Activated naive CD8-positive, alpha-beta T cell treated with anti-CD3 and anti-CD28 coated beads for 36 hours (primary cell): ENCODE data around the gene AOPEP. TPM values are rescaled to one million over a fixed set of nuclear protein-coding genes. Genes with fewer than 3 reads are reported as not detected.

Source experiments
- DNase-seq: peaks from one replicate; pipeline ENCODE4 v3.0.0; 2021
- H3K27ac Mint-ChIP-seq: one replicate; pipeline ENCODE4 v1.8.0; 2022; ENCODE audit warnings: mild to moderate bottlenecking, moderate library complexity, mixed read lengths
- H3K27me3 Mint-ChIP-seq: one replicate; pipeline ENCODE4 v1.8.0; 2022; ENCODE audit warnings: mild to moderate bottlenecking, mixed read lengths
- H3K36me3 Mint-ChIP-seq: one replicate; pipeline ENCODE4 v1.8.0; 2021; ENCODE audit warnings: mild to moderate bottlenecking, mixed read lengths
- H3K4me1 Mint-ChIP-seq: one replicate; pipeline ENCODE4 v1.8.0; 2021; ENCODE audit warnings: mixed read lengths
- H3K4me3 Mint-ChIP-seq: one replicate; pipeline ENCODE4 v1.8.0; 2022; ENCODE audit warnings: mild to moderate bottlenecking, moderate library complexity, mixed read lengths
- H3K9me3 Mint-ChIP-seq: one replicate; pipeline ENCODE4 v1.8.0; 2022; ENCODE audit warnings: mixed read lengths
- total RNA-seq, 2 experiments: library from RNA; stranded (reverse); gene quantifications; one replicate each; pipeline ENCODE4 v1.2.3, GENCODE V29; 2021

The AOPEP gene
- total RNA-seq, 2 experiments from 2014 or later = 5.0 to 6.8 TPM

DNA sequence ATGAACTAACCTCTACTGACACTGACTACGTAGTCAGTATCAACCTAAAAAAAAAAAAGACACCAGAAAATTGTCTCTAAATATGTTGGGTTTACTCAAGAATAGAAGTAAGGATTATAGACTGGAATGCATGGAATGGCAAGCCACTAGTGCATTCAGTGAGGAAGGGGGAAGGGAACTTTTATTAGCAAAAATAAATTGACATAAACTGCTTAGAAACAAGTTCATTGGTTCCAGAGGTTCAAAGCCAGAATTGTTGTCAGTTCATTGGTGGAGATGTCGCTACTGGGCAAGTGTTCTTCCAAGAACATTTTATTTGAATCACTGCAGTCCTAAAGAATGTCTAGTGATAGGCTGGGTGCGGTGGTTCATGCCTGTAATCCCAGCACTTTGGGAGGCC lies 26.1 kb upstream of the AOPEP start:
- no peak overlapping the region for H3K27ac Mint-ChIP-seq
- no peak for DNase-seq
- peaks cover 7% of the 10 kb centered on the region for H3K27me3 Mint-ChIP-seq
- H3K4me1 Mint-ChIP-seq = no peaks in the 10 kb centered on the region
- H3K36me3 Mint-ChIP-seq = no peaks in the 10 kb centered on the region
- no peaks in the 10 kb centered on the region for H3K9me3 Mint-ChIP-seq
- H3K4me3 Mint-ChIP-seq = no peak overlapping the region

DNA sequence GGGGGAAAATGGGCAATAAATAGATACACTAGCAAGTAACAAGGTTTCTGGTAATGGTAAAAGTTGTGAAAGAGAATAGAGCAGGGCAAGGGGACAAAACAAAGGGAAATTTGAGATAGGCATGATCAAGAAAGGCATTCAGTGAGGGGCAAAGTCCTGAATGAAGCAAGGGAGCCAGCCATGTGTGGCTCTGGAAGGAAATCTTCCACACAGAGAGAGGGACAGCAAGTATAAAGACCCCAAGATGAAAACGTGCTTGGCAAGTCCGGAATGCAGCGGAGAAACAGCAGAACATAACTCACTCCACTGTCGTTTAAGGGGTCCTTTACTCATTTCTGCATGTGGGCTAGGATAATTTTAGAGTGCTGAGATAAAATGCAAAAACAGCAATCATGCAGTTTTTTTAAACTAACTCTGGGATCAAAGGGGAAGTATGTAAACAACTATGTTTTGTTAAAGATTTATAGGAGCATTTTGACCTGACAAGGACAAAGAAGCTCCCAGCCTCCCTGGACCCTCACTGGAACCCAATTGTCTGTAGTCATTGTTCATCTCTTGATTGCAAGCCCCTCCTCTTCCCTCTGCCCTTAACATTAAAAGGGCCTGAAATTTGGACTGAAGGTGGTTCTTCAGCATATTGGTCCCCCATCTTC lies 22.9 kb upstream of the AOPEP start:
- no peak overlapping the region for H3K4me3 Mint-ChIP-seq
- H3K9me3 Mint-ChIP-seq = no peaks in the 10 kb centered on the region
- peaks cover 7% of the 10 kb centered on the region for H3K27me3 Mint-ChIP-seq
- H3K27ac Mint-ChIP-seq = no peak overlapping the region
- DNase-seq = no peak
- no peaks in the 10 kb centered on the region for H3K36me3 Mint-ChIP-seq
- H3K4me1 Mint-ChIP-seq = no peaks in the 10 kb centered on the region

DNA sequence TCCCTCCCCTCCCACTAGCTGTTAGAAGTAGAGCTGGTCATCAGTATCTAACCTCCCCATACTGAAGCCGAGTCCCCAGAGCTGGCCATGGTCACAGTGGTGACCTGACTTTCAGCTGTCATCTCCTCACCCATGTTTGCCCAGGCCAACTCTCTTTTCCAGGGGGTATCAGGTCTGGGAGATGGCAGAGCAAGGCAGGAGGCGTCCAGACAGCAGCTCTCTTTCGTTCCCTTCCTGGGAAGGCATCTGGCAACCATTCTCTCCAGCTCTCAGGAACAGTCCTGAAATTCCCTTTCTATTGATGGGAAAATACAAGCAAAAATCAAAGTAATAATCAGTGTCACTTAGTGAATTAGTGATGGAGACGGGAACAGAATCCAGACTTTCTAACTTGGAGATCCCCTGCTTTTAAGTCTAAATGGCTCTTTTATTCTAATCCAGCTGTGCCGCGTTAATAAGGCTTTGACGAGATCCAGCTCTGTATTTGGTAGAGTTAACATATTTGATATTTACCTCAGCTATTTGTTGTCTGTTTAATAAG lies 21.3 kb upstream of the AOPEP start:
- Mint-ChIP-seq H3K27ac (no peak overlapping the region), H3K36me3 (no peaks in the 10 kb centered on the region), H3K9me3 (no peaks in the 10 kb centered on the region), H3K4me3 (no peak overlapping the region), H3K4me1 (no peaks in the 10 kb centered on the region), H3K27me3 (peaks cover 2% of the 10 kb centered on the region)
- DNase-seq = no peak

DNA sequence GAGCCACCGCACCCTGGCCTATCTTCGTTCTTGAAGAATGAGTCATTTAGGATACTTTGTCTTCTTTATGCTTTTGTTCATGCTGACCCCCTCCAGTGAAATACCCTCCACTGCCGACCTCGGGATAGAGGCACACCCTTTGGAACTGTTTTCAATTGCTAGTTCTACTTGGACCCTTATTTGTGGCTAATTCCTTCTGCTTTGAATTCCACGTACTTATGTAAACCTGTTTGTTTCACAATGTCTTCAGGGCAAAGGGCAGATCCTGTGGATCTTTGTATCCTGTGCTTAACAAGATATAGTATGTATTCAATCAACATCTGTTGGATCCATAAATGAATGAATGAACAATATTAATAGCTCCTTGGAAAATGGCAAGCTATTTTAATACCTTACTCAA lies 19.6 kb upstream of the AOPEP start:
- H3K9me3 Mint-ChIP-seq = no peaks in the 10 kb centered on the region
- H3K27me3 Mint-ChIP-seq = no peaks in the 10 kb centered on the region
- H3K27ac Mint-ChIP-seq = no peak overlapping the region
- no peaks in the 10 kb centered on the region for H3K4me1 Mint-ChIP-seq
- H3K4me3 Mint-ChIP-seq = no peak overlapping the region
- H3K36me3 Mint-ChIP-seq = no peaks in the 10 kb centered on the region
- DNase-seq = no peak

- Mint-ChIP-seq H3K27ac (no peak overlapping the region), H3K4me3 (no peak overlapping the region), H3K4me1 (no peaks in the 10 kb centered on the region), H3K27me3 (peaks cover 30% of the 10 kb centered on the region), H3K36me3 (no peaks in the 10 kb centered on the region), H3K9me3 (no peaks in the 10 kb centered on the region)
- DNase-seq = no peak
These were observed 12.9 kb upstream of the AOPEP start for GRCh38 chr9:94713436-94714215.

DNA sequence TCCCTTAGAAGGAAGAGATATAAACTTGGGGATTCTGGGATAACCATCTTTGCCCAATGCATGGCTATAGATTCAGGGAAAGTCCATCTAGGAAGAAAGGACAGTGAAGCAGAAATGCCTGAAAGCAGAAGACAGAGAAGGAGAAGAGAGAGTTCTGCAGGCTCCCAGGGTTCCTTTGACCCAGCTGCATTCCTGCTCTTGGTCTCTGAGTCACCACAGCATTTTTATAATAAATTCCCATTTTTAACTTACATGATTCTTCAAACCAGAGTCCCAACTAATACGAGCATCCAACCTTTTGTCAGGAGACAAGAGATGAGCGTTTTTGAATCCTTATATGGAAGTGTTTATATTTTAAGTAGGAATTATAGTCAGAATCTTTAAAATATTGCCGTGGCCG lies 12.0 kb upstream of the AOPEP start:
- no peak overlapping the region for H3K4me3 Mint-ChIP-seq
- H3K27me3 Mint-ChIP-seq = peaks cover 32% of the 10 kb centered on the region
- no peak for DNase-seq
- no peak overlapping the region for H3K27ac Mint-ChIP-seq
- no peaks in the 10 kb centered on the region for H3K4me1 Mint-ChIP-seq
- H3K9me3 Mint-ChIP-seq = no peaks in the 10 kb centered on the region
- no peaks in the 10 kb centered on the region for H3K36me3 Mint-ChIP-seq

DNA sequence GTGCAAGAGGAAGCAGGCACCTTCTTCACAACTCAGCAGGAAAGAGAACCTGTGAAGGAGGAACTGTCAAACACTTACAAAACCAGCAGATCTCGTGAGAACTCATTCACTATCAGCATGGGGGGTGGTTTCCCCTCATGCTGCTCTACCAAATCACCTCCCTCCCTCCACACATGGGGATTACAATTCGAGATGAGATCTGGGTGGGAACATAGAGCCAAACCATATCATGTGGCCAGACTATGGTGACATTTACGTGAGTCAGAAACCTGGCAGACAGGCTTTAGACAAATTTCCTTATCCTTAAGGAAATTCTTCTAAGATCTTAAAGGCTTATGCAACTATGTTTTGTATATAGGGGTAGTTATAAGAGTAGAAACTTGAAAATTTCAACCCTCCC lies 8.7 kb upstream of the AOPEP start:
- Mint-ChIP-seq H3K4me3 (no peak overlapping the region), H3K36me3 (no peaks in the 10 kb centered on the region), H3K27me3 (peaks cover 27% of the 10 kb centered on the region), H3K27ac (no peak overlapping the region), H3K4me1 (no peaks in the 10 kb centered on the region), H3K9me3 (no peaks in the 10 kb centered on the region)
- DNase-seq = no peak

GRCh38 chr9:94718936-94719335 lies 7.6 kb upstream of the AOPEP start:
- Mint-ChIP-seq H3K4me3 (no peak overlapping the region), H3K36me3 (no peaks in the 10 kb centered on the region), H3K27ac (no peak overlapping the region), H3K4me1 (no peaks in the 10 kb centered on the region), H3K27me3 (peaks cover 23% of the 10 kb centered on the region), H3K9me3 (no peaks in the 10 kb centered on the region)
- DNase-seq = no peak

- DNase-seq = no peak
- H3K36me3 Mint-ChIP-seq = no peaks in the 10 kb centered on the region
- no peak overlapping the region for H3K4me3 Mint-ChIP-seq
These were observed 6.6 kb upstream of the AOPEP start for GRCh38 chr9:94719878-94720277.

DNA sequence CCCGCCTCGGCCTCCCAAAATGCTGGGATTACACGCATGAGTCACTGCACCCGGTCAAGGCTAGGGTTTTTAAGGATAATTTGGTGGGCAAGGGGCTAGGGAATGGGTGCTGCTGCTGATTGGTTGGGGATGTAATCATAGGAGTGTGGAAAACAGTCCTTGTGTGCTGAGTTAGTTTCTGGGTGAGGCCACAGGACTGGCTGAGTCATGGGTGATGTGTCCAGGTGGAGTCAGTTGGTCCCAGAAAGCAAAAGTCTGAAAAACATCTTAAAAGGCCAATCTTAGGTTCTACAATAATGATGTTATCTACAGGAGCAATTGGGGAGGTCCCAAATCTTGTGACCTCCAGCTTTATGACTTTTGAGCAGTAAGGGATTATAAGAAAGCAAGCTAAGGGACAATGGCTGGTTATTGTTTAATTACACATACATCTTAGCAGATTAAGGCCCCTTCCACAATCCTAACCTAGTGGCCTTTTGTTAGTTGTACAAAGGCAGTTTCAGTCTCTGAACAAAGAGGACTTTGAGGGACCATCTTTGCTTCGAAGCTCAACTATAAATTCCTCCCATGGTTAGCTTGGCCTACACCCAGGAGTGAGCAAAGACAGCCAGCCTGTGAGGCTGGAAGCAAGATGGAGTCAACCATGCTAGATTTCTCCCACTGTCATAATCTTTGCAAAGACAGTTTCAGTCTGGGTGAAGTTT lies 5.5 kb upstream of the AOPEP start:
- Mint-ChIP-seq H3K4me3 (no peak overlapping the region), H3K27ac (no peak overlapping the region), H3K27me3 (peaks cover 16% of the 10 kb centered on the region), H3K9me3 (no peaks in the 10 kb centered on the region), H3K36me3 (no peaks in the 10 kb centered on the region), H3K4me1 (no peaks in the 10 kb centered on the region)
- no peak for DNase-seq

More at GRCh38 chr9:94719878-94720277, 6.6 kb upstream of the AOPEP start:
- peaks cover 17% of the 10 kb centered on the region for H3K27me3 Mint-ChIP-seq
- H3K9me3 Mint-ChIP-seq = no peaks in the 10 kb centered on the region
- H3K27ac Mint-ChIP-seq = no peak overlapping the region
- no peaks in the 10 kb centered on the region for H3K4me1 Mint-ChIP-seq

GRCh38 chr9:94721754-94722153 lies 4.7 kb upstream of the AOPEP start:
- DNase-seq = no peak

GRCh38 chr9:94725293-94725692 lies 1.2 kb upstream of the AOPEP start:
- no peak for DNase-seq
- no peaks in the 10 kb centered on the region for H3K27me3 Mint-ChIP-seq

More at GRCh38 chr9:94721754-94722153, 4.7 kb upstream of the AOPEP start:
- Mint-ChIP-seq H3K4me1 (no peaks in the 10 kb centered on the region), H3K27ac (no peak overlapping the region), H3K4me3 (no peak overlapping the region), H3K36me3 (no peaks in the 10 kb centered on the region), H3K9me3 (no peaks in the 10 kb centered on the region), H3K27me3 (peaks cover 10% of the 10 kb centered on the region)

GRCh38 chr9:94728719-94729118 lies 2.2 kb downstream of the AOPEP start:
- no peaks in the 10 kb centered on the region for H3K27me3 Mint-ChIP-seq
- H3K27ac Mint-ChIP-seq = no peak overlapping the region
- peaks cover 9% of the 10 kb centered on the region for H3K4me1 Mint-ChIP-seq
- H3K36me3 Mint-ChIP-seq = peaks cover 1% of the 10 kb centered on the region
- no peak overlapping the region for H3K4me3 Mint-ChIP-seq
- H3K9me3 Mint-ChIP-seq = no peaks in the 10 kb centered on the region
- no peak for DNase-seq

More at GRCh38 chr9:94725293-94725692, 1.2 kb upstream of the AOPEP start:
- no peaks in the 10 kb centered on the region for H3K9me3 Mint-ChIP-seq
- peaks cover 9% of the 10 kb centered on the region for H3K4me1 Mint-ChIP-seq
- H3K4me3 Mint-ChIP-seq = no peak overlapping the region
- peaks cover 1% of the 10 kb centered on the region for H3K36me3 Mint-ChIP-seq
- no peak overlapping the region for H3K27ac Mint-ChIP-seq

- Mint-ChIP-seq H3K4me3 (no peak overlapping the region), H3K4me1 (peaks cover 9% of the 10 kb centered on the region), H3K9me3 (no peaks in the 10 kb centered on the region), H3K27ac (no peak overlapping the region), H3K36me3 (peaks cover 1% of the 10 kb centered on the region), H3K27me3 (no peaks in the 10 kb centered on the region)
- no peak for DNase-seq
These were observed 2.7 kb downstream of the AOPEP start for GRCh38 chr9:94729199-94729598.

GRCh38 chr9:94734054-94734754 lies 7.7 kb downstream of the AOPEP start:
- no peak for DNase-seq
- Mint-ChIP-seq H3K27ac (no peak overlapping the region), H3K9me3 (no peaks in the 10 kb centered on the region), H3K4me1 (no peaks in the 10 kb centered on the region), H3K27me3 (no peaks in the 10 kb centered on the region), H3K36me3 (peaks cover 3% of the 10 kb centered on the region), H3K4me3 (no peak overlapping the region)
